SK-N-SH (cell line): Measurements from ENCODE around the gene ANKRD33B. TPM values are rescaled to one million over a fixed set of nuclear protein-coding genes. Genes with fewer than 3 reads are reported as not detected.

Source experiments
- CTCF ChIA-PET: fragments of 300-600, 350-600 bp; formaldehyde crosslinking; extraction: SDS; loops from one replicate; lab custom pipeline; 2021; lab: Yijun Ruan, JAX
- POLR2A ChIA-PET: fragments of 350-600 bp; sonication (Branson Sonifier 250); formaldehyde crosslinking; extraction: SDS; loops from one replicate; lab custom pipeline; 2020; ENCODE audit warnings: antibody characterized with exemption, inconsistent platforms; lab: Yijun Ruan, JAX
- DNase-seq: peaks from one replicate; pipeline ENCODE4 v3.0.0; 2012
- H2AFZ ChIP-seq: fragments of 200-600 bp; sonication (generic); 2 replicates; pipeline ENCODE4 v1.8.1; 2016; ENCODE audit warnings: antibody characterized with exemption, mild to moderate bottlenecking, low read depth
- H3F3A ChIP-seq: fragments of 200-600 bp; sonication (generic); replicated peaks from 2 replicates; pipeline ENCODE3; 2016; ENCODE audit warnings: antibody characterized with exemption, mild to moderate bottlenecking; ENCODE audit not compliant: insufficient read depth
- H3K27ac ChIP-seq, 2 experiments: fragments of 200-500 bp in 1 of 2; fragments of 200-600 bp in 1 of 2; sonication (Bioruptor generic) in 1 of 2; sonication (generic), shearing (Covaris generic) in 1 of 2; 2 replicates each; pipeline versions ENCODE4 v1.5.1 to v1.6.1; 2014 to 2016; ENCODE audit warnings: low read depth in 2 of 2, inconsistent platforms in 1 of 2, low read length in 1 of 2, mild to moderate bottlenecking in 1 of 2, mixed read lengths in 1 of 2
- H3K27me3 ChIP-seq: fragments of 200-600 bp; sonication (generic), shearing (Covaris generic); 2 replicates; pipeline ENCODE4 v1.6.1; 2016; ENCODE audit warnings: mixed run types; ENCODE audit not compliant: insufficient read depth
- H3K36me3 ChIP-seq, 2 experiments: fragments of 200-500 bp in 1 of 2; fragments of 200-600 bp in 1 of 2; sonication (Bioruptor generic) in 1 of 2; sonication (generic) in 1 of 2; replicated peaks in 1 of 2; 2 replicates each; pipeline versions ENCODE3 to v1.5.1; 2014 to 2016; ENCODE audit warnings: low read length in 1 of 2, mild to moderate bottlenecking in 1 of 2; ENCODE audit not compliant: insufficient read depth in 2 of 2, control insufficient read depth in 1 of 2
- H3K4me1 ChIP-seq, 2 experiments: fragments of 200-500 bp in 1 of 2; fragments of 200-600 bp in 1 of 2; sonication (Bioruptor generic) in 1 of 2; sonication (generic), shearing (Covaris generic) in 1 of 2; 2 replicates each; pipeline versions ENCODE4 v1.5.1 to v1.6.1; 2014 to 2016; ENCODE audit warnings: low read depth in 1 of 2, low read length in 1 of 2, mixed run types in 1 of 2; ENCODE audit not compliant: insufficient read depth in 2 of 2, control insufficient read depth in 1 of 2
- H3K4me2 ChIP-seq: fragments of 200-600 bp; sonication (generic), shearing (Covaris generic); 2 replicates; pipeline ENCODE4 v1.6.1; 2017; ENCODE audit warnings: mixed run types
- H3K4me3 ChIP-seq, 2 experiments: fragments of 200-500 bp in 1 of 2; fragments of 200-600 bp in 1 of 2; sonication (Bioruptor generic) in 1 of 2; sonication (generic), shearing (Covaris generic) in 1 of 2; 2 replicates each; pipeline versions ENCODE4 v1.5.1 to v1.8.1; 2014 to 2016; ENCODE audit warnings: low read depth in 2 of 2, inconsistent platforms in 1 of 2, low read length in 1 of 2, mild to moderate bottlenecking in 1 of 2, mixed read lengths in 1 of 2, moderate library complexity in 1 of 2
- H3K79me2 ChIP-seq: fragments of 200-600 bp; sonication (generic); 2 replicates; pipeline ENCODE4 v1.8.1; 2017; ENCODE audit warnings: mild to moderate bottlenecking; ENCODE audit not compliant: insufficient read depth
- H3K9ac ChIP-seq: fragments of 200-600 bp; sonication (generic); 2 replicates; pipeline ENCODE4 v1.6.1; 2017; ENCODE audit warnings: mixed run types
- H3K9me2 ChIP-seq: fragments of 200-600 bp; sonication (generic); 2 replicates; pipeline ENCODE4 v1.6.1; 2017; ENCODE audit warnings: mixed run types
- H3K9me3 ChIP-seq: fragments of 200-600 bp; sonication (generic); 2 replicates; pipeline ENCODE4 v1.6.1; 2017; ENCODE audit warnings: mixed run types, mild to moderate bottlenecking, moderate library complexity
- H4K20me1 ChIP-seq: fragments of 200-600 bp; sonication (generic); 2 replicates; pipeline ENCODE4 v1.6.1; 2017; ENCODE audit warnings: mild to moderate bottlenecking, mixed run types; ENCODE audit not compliant: insufficient read depth
- ELF1 ChIP-seq: IDR thresholded peaks from 2 replicates; pipeline ENCODE4 v1.4.0; 2012
- EP300 ChIP-seq, 2 experiments: IDR thresholded peaks; 2 replicates each; pipeline versions ENCODE4 v1.4.0 to v1.6.1; 2012; ENCODE audit warnings: borderline replicate concordance in 1 of 2, low read depth in 1 of 2, low read length in 1 of 2
- FOXJ3 ChIP-seq: sonication (generic); formaldehyde crosslinking; IDR thresholded peaks from 2 replicates; pipeline ENCODE4 v1.5.1; 2020; ENCODE audit warnings: mild to moderate bottlenecking, missing genetic modification reagents
- GABPA ChIP-seq: IDR thresholded peaks from 2 replicates; pipeline ENCODE4 v1.4.0; 2012; ENCODE audit warnings: low read depth, mild to moderate bottlenecking
- IRF3 ChIP-seq: fragments of 150-350 bp; IDR thresholded peaks from 2 replicates; pipeline ENCODE4 v1.6.1; 2016; ENCODE audit warnings: mild to moderate bottlenecking, low read depth, low read length
- JUND ChIP-seq: IDR thresholded peaks from 2 replicates; pipeline ENCODE4 v1.4.0; 2012
- MEF2A ChIP-seq: IDR thresholded peaks from 2 replicates; pipeline ENCODE4 v1.4.0; 2012; ENCODE audit warnings: low read depth, borderline replicate concordance
- MXI1 ChIP-seq: IDR thresholded peaks from 2 replicates; pipeline ENCODE4 v1.6.1; 2012; ENCODE audit warnings: mild to moderate bottlenecking, low read depth, low read length, improper control_type of control experiment
- REST ChIP-seq: IDR thresholded peaks from 2 replicates; pipeline ENCODE4 v1.6.1; 2012; ENCODE audit warnings: mild to moderate bottlenecking, low read depth, low read length, moderate library complexity
- RFX5 ChIP-seq: IDR thresholded peaks from 2 replicates; pipeline ENCODE4 v1.6.1; 2012; ENCODE audit warnings: mild to moderate bottlenecking, improper control_type of control experiment, low read length
- SMC3 ChIP-seq: IDR thresholded peaks from 2 replicates; pipeline ENCODE4 v1.6.1; 2012; ENCODE audit warnings: low read depth, low read length, improper control_type of control experiment
- TAF1 ChIP-seq: IDR thresholded peaks from 2 replicates; pipeline ENCODE4 v1.6.1; 2012; ENCODE audit warnings: low read depth, mild to moderate bottlenecking, low read length, moderate library complexity, borderline replicate concordance
- TCF12 ChIP-seq: IDR thresholded peaks from 2 replicates; pipeline ENCODE4 v1.4.0; 2012
- TEAD4 ChIP-seq: IDR thresholded peaks from 2 replicates; pipeline ENCODE4 v1.4.0; 2012; ENCODE audit warnings: mild to moderate bottlenecking, borderline replicate concordance; ENCODE audit not compliant: insufficient read depth
- WGBS: methylation state at CpG from one replicate; pipeline ENCODE4 v1.1.6; 2017; ENCODE audit warnings: low lambda C conversion rate; 5-methylcytosine and 5-hydroxymethylcytosine counted together
- polyA plus RNA-seq, 3 experiments: library from polyadenylated mRNA; depleted of rRNA; stranded (reverse); fragments of >200 nt; gene quantifications; 2 replicates each; pipeline ENCODE4 v1.2.3, GENCODE V29; 2012

Gene ANKRD33B
- polyA plus RNA-seq, 1 of the 3 experiments (the other 2 are of a cell fraction), result 1.8 TPM

GRCh38 chr5:10576121-10576789 is 12.4 kb downstream of the ANKRD33B start:
- Histone ChIP-seq H3K9me2 (no peaks in the 10 kb centered on the region), H3K36me3 (no peaks in the 10 kb centered on the region), H3K27me3 (no peaks in the 10 kb centered on the region), H3K9me3 (no peaks in the 10 kb centered on the region), H3K9ac (no peak overlapping the region), H3K4me2 (no peak overlapping the region), H3K4me3 (no peak overlapping the region), H3K4me1 (peaks cover 0 to 12% of the 10 kb centered on the region in 2 experiments; a peak in 1 of 4 replicates), H3F3A (no peaks in the 10 kb centered on the region), H2AFZ (no peak overlapping the region), H3K79me2 (peaks cover 21% of the 10 kb centered on the region; the same call in 1 of the 2 replicates), H4K20me1 (0 out of 2 replicates have a peak, but pooled peaks cover 12% of the 10 kb centered on the region), H3K27ac (no peak overlapping the region)
- CTCF ChIA-PET, result no interaction called here
- no peak for DNase-seq
- 95% methylated on average over 7 of the region's 7 CpGs for WGBS
- TF ChIP-seq REST, result no peak
- no peak for TF ChIP-seq SMC3
- TF ChIP-seq MXI1, result no peak
- TF ChIP-seq TEAD4, result no peak
- no peak for TF ChIP-seq JUND
- no peak for TF ChIP-seq GABPA
- TF ChIP-seq RFX5, result no peak
- no peak for TF ChIP-seq MEF2A
- no peak for TF ChIP-seq TAF1
- TF ChIP-seq TCF12, result no peak
- no peak for TF ChIP-seq EP300 (IDR thresholded peaks at IDR 0.05; ENCODE audit: borderline replicate concordance in 1 of 2, low read depth in 1 of 2, low read length in 1 of 2)
- POLR2A ChIA-PET, result no interaction called here

GRCh38 chr5:10576790-10577189 is 12.9 kb downstream of the ANKRD33B start:
- 0 out of 2 replicates have a peak, but pooled peaks cover 12% of the 10 kb centered on the region for H4K20me1 ChIP-seq
- H3K27me3 ChIP-seq, result no peaks in the 10 kb centered on the region
- no peaks in the 10 kb centered on the region for H3F3A ChIP-seq
- no peaks in the 10 kb centered on the region for H3K36me3 ChIP-seq
- 90% methylated on average over 7 of the region's 7 CpGs for WGBS
- H3K27ac ChIP-seq, result no peak overlapping the region
- CTCF ChIA-PET, result no interaction called here
- no peak overlapping the region for H3K4me2 ChIP-seq
- H3K79me2 ChIP-seq, result peaks cover 18% of the 10 kb centered on the region; the same call in 1 of the 2 replicates
- POLR2A ChIA-PET, result no interaction called here
- TF ChIP-seq FOXJ3 (CRISPR knock-in tag) (no peak), IRF3 (no peak), MEF2A (no peak), MXI1 (no peak), ELF1 (no peak)
- H3K9me2 ChIP-seq, result no peaks in the 10 kb centered on the region
- no peaks in the 10 kb centered on the region for H3K9me3 ChIP-seq
- DNase-seq, result no peak
- no peak overlapping the region for H3K9ac ChIP-seq
- H3K4me3 ChIP-seq, result no peak overlapping the region
- no peak overlapping the region for H2AFZ ChIP-seq
- peaks cover 0 to 12% of the 10 kb centered on the region in 2 experiments; a peak in 1 of 4 replicates for H3K4me1 ChIP-seq
